Measurements from ENCODE around the gene NFYB.
"Not testable (repeated sequence)": the region's sequence is repeated elsewhere in the genome, so short reads cannot be mapped to it uniquely, and the experiment has no call there.

Gene NFYB

GRCh38 chr12:104168596-104168995, 30.6 kb upstream of the NFYB start:
- TF ChIP-seq, protein P1, sequence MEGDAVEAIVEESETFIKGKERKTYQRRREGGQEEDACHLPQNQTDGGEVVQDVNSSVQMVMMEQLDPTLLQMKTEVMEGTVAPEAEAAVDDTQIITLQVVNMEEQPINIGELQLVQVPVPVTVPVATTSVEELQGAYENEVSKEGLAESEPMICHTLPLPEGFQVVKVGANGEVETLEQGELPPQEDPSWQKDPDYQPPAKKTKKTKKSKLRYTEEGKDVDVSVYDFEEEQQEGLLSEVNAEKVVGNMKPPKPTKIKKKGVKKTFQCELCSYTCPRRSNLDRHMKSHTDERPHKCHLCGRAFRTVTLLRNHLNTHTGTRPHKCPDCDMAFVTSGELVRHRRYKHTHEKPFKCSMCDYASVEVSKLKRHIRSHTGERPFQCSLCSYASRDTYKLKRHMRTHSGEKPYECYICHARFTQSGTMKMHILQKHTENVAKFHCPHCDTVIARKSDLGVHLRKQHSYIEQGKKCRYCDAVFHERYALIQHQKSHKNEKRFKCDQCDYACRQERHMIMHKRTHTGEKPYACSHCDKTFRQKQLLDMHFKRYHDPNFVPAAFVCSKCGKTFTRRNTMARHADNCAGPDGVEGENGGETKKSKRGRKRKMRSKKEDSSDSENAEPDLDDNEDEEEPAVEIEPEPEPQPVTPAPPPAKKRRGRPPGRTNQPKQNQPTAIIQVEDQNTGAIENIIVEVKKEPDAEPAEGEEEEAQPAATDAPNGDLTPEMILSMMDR (conservative IDR thresholded peaks at IDR 0.05), result no peak
- H3K27ac ChIP-seq, result no peak overlapping the region

GRCh38 chr12:104167519-104168458, 29.8 kb upstream of the NFYB start:
- TF ChIP-seq, protein P1 (conservative IDR thresholded peaks at IDR 0.05), result no peak
- H3K27ac ChIP-seq, result no peak overlapping the region

DNA sequence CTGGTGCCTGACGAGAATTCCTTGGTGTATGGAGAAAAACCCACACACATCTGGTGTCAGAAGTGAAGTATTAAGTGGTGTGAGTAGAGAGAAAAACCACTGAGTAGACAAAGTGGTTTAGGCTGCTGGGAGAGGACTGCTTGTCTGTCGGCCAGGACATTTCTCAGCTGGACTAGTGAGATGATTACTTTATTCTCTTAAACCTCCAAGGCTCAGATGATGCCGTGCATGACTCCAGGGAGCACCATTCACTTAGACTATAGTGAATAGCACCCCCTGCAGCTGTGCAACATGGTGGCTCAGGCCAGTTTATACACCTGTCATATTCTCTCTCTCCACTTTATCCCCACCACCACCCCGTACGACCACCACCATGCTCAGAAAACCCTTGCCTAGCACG, 28.5 kb upstream of the NFYB start:
- no peak overlapping the region for H3K27ac ChIP-seq
- TF ChIP-seq, protein P1 (conservative IDR thresholded peaks at IDR 0.05), result no peak

GRCh38 chr12:104165801-104166200, 27.8 kb upstream of the NFYB start:
- TF ChIP-seq, protein P1 (conservative IDR thresholded peaks at IDR 0.05), result no peak
- H3K27ac ChIP-seq, result no peak overlapping the region

DNA sequence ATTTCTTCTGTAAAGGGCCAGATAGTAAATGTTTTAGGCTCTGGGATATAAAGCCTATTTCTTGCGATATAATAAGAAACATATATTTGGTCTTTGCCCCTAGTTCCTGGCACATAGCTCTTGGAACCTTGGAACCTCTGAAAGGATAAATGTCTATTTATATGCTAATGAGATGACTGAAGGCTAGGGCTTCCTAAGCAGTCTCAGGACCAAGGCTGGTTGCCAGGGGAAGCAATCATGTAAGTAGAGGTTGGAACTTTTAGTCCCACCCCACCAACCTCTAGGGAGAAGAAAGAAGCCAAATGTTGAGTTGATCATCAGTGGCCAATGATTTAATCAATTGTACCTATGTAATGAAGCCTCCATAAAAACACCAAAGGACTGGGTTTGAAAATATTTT, 26.6 kb upstream of the NFYB start:
- no peak overlapping the region for H3K27ac ChIP-seq
- TF ChIP-seq, protein P1 (conservative IDR thresholded peaks at IDR 0.05), result no peak

DNA sequence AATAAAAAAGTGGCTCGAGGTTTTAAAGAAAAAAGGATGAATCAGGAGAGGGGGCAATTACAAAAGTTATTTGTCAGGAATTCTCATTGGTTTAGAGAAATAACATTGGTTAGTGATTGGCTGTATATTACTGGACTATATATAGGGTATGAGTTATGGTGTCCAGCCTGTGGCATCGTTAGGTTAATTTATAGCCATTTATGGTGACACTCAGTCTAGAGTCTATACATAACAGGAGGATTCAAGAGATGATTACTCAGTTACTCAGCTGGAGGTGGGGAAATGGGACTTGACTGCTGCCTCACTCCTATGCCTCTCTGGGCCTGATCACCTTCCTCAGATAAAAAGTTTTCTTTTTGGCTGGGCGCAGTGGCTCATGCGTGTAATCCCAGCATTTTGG, 25.6 kb upstream of the NFYB start:
- no peak overlapping the region for H3K27ac ChIP-seq
- TF ChIP-seq, protein P1 (conservative IDR thresholded peaks at IDR 0.05), result no peak

DNA sequence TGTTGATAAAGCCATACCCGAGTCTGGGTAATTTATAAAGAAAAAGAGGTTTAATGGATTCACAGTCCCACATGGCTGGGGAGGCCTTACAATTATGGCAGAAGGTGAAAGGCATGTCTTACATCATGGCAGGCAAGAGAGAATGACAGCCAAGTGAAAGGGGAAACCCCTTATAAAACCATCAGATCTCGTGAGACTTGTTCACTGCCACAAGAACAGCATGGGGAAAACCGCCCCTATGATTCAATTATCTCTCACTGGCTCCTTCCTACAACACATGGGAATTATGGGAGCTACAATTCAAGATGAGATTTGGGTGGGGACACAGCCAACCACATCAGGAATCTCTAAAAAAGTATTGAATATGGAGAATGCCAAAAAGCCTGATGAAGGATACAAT, 25.0 kb upstream of the NFYB start:
- H3K27ac ChIP-seq, result not testable (repeated sequence)
